Activated CD8-positive, alpha-beta memory T cell treated with anti-CD3 and anti-CD28 coated beads for 36 hours (primary cell): ENCODE results near the gene ZC3H18. TPM values are rescaled to one million over a fixed set of nuclear protein-coding genes. Genes with fewer than 3 reads are reported as not detected.

Source experiments
- CTCF ChIA-PET: fragments of 350-600 bp; sonication (Branson Sonifier 250); formaldehyde crosslinking; loops from one replicate; lab custom pipeline; 2021; ENCODE audit warnings: antibody characterized with exemption; lab: Charles Lee
- POLR2A ChIA-PET: fragments of 350-600 bp; sonication (Branson Sonifier 250); formaldehyde crosslinking; loops from one replicate; lab custom pipeline; 2021; ENCODE audit warnings: antibody characterized with exemption; lab: Charles Lee
- total RNA-seq, 2 experiments: library from RNA; stranded (reverse); gene quantifications; one replicate each; pipeline ENCODE4 v1.2.3, GENCODE V29; 2021

Gene ZC3H18
- total RNA-seq, 2 experiments from 2014 or later, result 88.0 to 94.2 TPM

GRCh38 chr16:88531931-88532433, 38.2 kb upstream of the ZC3H18 start:
- ChIA-PET POLR2A (no interaction called here), CTCF (interaction anchor here (1.3 kb wide), 1 partner anchor 12 kb away, joined by 4 read pairs; no protein-coding TSS in a partner anchor)

- POLR2A ChIA-PET, result no interaction called here
These were observed 37.6 kb upstream of the ZC3H18 start for GRCh38 chr16:88532434-88533241.

GRCh38 chr16:88533381-88533917, 36.8 kb upstream of the ZC3H18 start:
- CTCF ChIA-PET, result interaction anchor here (1.3 kb wide), 1 partner anchor 10 kb away, joined by 4 read pairs; no protein-coding TSS in a partner anchor
- POLR2A ChIA-PET, result no interaction called here

More at GRCh38 chr16:88532434-88533241, 37.6 kb upstream of the ZC3H18 start:
- CTCF ChIA-PET, result interaction anchor here (1.3 kb wide), 1 partner anchor 11 kb away, joined by 4 read pairs; no protein-coding TSS in a partner anchor

GRCh38 chr16:88533932-88534637, 36.1 kb upstream of the ZC3H18 start:
- CTCF ChIA-PET, result no interaction called here
- POLR2A ChIA-PET, result no interaction called here

- ChIA-PET POLR2A (no interaction called here), CTCF (no interaction called here)
These were observed 35.5 kb upstream of the ZC3H18 start for GRCh38 chr16:88534638-88535190.

GRCh38 chr16:88535191-88535856, 34.9 kb upstream of the ZC3H18 start:
- ChIA-PET POLR2A (interaction anchor here (0.7 kb wide), 1 partner anchor 585 kb away, joined by 3 read pairs; no protein-coding TSS in a partner anchor), CTCF (interaction anchor here (0.7 kb wide), 1 partner anchor 80 kb away, joined by 3 read pairs; no protein-coding TSS in a partner anchor)

GRCh38 chr16:88535857-88536222, 34.4 kb upstream of the ZC3H18 start:
- POLR2A ChIA-PET, result interaction anchor here (0.7 kb wide), 1 partner anchor 586 kb away, joined by 3 read pairs; no protein-coding TSS in a partner anchor
- CTCF ChIA-PET, result interaction anchor here (0.7 to 0.8 kb wide), 2 partner anchors 27 to 80 kb away, joined by 3 read pairs; no protein-coding TSS in a partner anchor

- ChIA-PET POLR2A (interaction anchor here (0.5 kb wide), 1 partner anchor 910 kb away, joined by 4 read pairs; no protein-coding TSS in a partner anchor), CTCF (interaction anchor here (0.8 kb wide), 1 partner anchor 26 kb away, joined by 3 read pairs; no protein-coding TSS in a partner anchor)
These were observed 33.7 kb upstream of the ZC3H18 start for GRCh38 chr16:88536510-88536909.

GRCh38 chr16:88536971-88537751, 33.0 kb upstream of the ZC3H18 start:
- CTCF ChIA-PET, result no interaction called here
- POLR2A ChIA-PET, result interaction anchor here (0.5 kb wide), 1 partner anchor 909 kb away, joined by 4 read pairs; no protein-coding TSS in a partner anchor

- ChIA-PET POLR2A (no interaction called here), CTCF (no interaction called here)
These were observed 32.3 kb upstream of the ZC3H18 start for GRCh38 chr16:88537859-88538258.

GRCh38 chr16:88538366-88539060, 31.7 kb upstream of the ZC3H18 start:
- ChIA-PET CTCF (no interaction called here), POLR2A (no interaction called here)

GRCh38 chr16:88539261-88539651, 30.9 kb upstream of the ZC3H18 start:
- ChIA-PET POLR2A (no interaction called here), CTCF (no interaction called here)

- POLR2A ChIA-PET, result no interaction called here
- CTCF ChIA-PET, result no interaction called here
These were observed 30.4 kb upstream of the ZC3H18 start for GRCh38 chr16:88539652-88540345.

GRCh38 chr16:88540346-88540977, 29.7 kb upstream of the ZC3H18 start:
- POLR2A ChIA-PET, result no interaction called here
- CTCF ChIA-PET, result no interaction called here

- CTCF ChIA-PET, result no interaction called here
- POLR2A ChIA-PET, result no interaction called here
These were observed 28.2 kb upstream of the ZC3H18 start for GRCh38 chr16:88541831-88542616.
